ENCODE measurements around the gene PCID2.

DNA sequence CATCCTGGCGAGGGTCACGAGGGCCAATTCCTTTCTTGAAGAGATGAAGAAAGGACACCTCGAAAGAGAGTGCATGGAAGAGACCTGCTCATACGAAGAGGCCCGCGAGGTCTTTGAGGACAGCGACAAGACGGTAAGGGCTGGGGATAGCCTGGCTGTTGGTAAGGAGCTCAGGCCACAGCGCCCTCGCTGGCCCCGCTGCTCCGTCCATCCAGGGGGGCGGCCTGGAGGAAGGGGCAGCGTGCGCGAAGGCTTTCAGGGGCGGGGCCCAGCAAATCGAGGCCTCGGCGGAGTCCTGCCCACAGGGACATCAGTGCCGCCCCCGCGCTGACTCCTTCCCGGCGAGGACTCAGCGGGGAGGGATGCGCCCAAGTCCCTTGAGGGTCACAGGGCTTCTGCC lies 79.0 kb downstream of the PCID2 start:
- TF ChIP-seq, protein P1, sequence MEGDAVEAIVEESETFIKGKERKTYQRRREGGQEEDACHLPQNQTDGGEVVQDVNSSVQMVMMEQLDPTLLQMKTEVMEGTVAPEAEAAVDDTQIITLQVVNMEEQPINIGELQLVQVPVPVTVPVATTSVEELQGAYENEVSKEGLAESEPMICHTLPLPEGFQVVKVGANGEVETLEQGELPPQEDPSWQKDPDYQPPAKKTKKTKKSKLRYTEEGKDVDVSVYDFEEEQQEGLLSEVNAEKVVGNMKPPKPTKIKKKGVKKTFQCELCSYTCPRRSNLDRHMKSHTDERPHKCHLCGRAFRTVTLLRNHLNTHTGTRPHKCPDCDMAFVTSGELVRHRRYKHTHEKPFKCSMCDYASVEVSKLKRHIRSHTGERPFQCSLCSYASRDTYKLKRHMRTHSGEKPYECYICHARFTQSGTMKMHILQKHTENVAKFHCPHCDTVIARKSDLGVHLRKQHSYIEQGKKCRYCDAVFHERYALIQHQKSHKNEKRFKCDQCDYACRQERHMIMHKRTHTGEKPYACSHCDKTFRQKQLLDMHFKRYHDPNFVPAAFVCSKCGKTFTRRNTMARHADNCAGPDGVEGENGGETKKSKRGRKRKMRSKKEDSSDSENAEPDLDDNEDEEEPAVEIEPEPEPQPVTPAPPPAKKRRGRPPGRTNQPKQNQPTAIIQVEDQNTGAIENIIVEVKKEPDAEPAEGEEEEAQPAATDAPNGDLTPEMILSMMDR (IDR thresholded peaks at IDR 0.05) = no peak
- no peak for TF ChIP-seq POLR2A (IDR thresholded peaks at IDR 0.05)

Measured in Peyer's patch (tissue), 4 donors.